Progenitor cell of endocrine pancreas (in vitro differentiated cells): ENCODE data around the gene RUNX1. TPM values are rescaled to one million over a fixed set of nuclear protein-coding genes. Genes with fewer than 3 reads are reported as not detected.

ENCODE experiments used
- DNase-seq: peaks from one replicate; pipeline ENCODE4 v3.0.0; 2021; ENCODE audit warnings: low spot score; ENCODE audit not compliant: unreplicated experiment
- H3K27ac Mint-ChIP-seq: 2 replicates; pipeline ENCODE4 v1.8.0; 2021; ENCODE audit warnings: mild to moderate bottlenecking, moderate library complexity, mixed read lengths
- H3K27me3 Mint-ChIP-seq: 2 replicates; pipeline ENCODE4 v1.8.0; 2021; ENCODE audit warnings: mixed read lengths
- H3K36me3 Mint-ChIP-seq: 2 replicates; pipeline ENCODE4 v1.8.0; 2022; ENCODE audit warnings: mixed read lengths; ENCODE audit not compliant: insufficient read depth
- H3K4me1 Mint-ChIP-seq: 2 replicates; pipeline ENCODE4 v1.8.0; 2021; ENCODE audit warnings: low read depth, mixed read lengths
- H3K4me3 Mint-ChIP-seq: 2 replicates; pipeline ENCODE4 v1.8.0; 2021; ENCODE audit warnings: low read depth, mild to moderate bottlenecking, moderate library complexity, mixed read lengths
- H3K9me3 Mint-ChIP-seq: 2 replicates; pipeline ENCODE4 v1.8.0; 2021; ENCODE audit warnings: low read depth, mixed read lengths
- total RNA-seq: library from RNA; stranded (reverse); gene quantifications from 2 replicates; pipeline ENCODE4 v1.2.1, GENCODE V29; 2021
- TF ChIP-seq, protein P1 (sequence below): fragments of 200-600 bp; sonication (generic); IDR thresholded peaks from one replicate; pipeline ENCODE4 v1.5.0; 2021; ENCODE audit warnings: antibody characterized with exemption, mild to moderate bottlenecking; ENCODE audit not compliant: unreplicated experiment

The RUNX1 gene
- total RNA-seq, 1 donor from 2014 or later, result 7.1 TPM

DNA sequence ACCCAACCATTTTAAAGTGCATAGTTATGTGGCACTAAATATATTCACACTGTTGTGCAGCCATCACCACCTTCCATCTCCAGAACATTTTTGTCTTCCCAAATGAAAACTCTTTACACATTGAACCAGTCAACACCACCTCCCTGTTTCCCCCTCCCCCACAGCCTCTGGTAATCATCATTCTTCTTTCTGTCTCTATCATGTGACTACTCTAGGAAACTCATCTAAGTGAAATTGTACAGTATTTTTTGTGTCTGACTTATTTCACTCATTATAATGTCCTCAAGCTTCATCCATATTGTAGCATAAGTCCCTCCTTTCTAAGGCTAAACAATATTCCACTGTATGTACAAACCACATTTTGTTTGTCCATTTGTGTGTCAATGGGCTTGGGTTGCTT lies 128.0 kb downstream of the RUNX1 start:
- Mint-ChIP-seq H3K4me1 (peaks cover 1% of the 10 kb centered on the region), H3K27me3 (peaks cover 25% of the 10 kb centered on the region)
- TF ChIP-seq, protein P1, sequence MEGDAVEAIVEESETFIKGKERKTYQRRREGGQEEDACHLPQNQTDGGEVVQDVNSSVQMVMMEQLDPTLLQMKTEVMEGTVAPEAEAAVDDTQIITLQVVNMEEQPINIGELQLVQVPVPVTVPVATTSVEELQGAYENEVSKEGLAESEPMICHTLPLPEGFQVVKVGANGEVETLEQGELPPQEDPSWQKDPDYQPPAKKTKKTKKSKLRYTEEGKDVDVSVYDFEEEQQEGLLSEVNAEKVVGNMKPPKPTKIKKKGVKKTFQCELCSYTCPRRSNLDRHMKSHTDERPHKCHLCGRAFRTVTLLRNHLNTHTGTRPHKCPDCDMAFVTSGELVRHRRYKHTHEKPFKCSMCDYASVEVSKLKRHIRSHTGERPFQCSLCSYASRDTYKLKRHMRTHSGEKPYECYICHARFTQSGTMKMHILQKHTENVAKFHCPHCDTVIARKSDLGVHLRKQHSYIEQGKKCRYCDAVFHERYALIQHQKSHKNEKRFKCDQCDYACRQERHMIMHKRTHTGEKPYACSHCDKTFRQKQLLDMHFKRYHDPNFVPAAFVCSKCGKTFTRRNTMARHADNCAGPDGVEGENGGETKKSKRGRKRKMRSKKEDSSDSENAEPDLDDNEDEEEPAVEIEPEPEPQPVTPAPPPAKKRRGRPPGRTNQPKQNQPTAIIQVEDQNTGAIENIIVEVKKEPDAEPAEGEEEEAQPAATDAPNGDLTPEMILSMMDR, result no peak

DNA sequence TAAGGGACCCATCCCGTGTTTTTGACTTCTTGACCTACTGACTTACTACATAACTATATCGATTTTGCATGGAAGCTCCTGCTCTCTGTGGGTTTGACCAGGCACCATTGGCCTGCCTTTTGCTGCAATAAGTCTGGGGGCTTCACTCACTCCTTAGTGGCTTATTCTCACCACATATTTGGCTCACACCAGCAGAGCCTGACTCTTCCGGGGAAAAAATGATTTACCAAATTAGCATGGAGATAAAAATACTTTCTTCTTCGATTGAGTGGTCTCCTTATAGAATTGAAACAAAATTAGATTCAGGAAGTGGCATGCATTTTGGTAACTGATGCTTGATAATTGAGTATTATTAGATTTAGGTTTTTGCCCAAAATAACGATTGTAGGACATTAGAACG lies 129.7 kb downstream of the RUNX1 start:
- Mint-ChIP-seq H3K27me3 (peaks cover 39% of the 10 kb centered on the region), H3K36me3 (no peaks in the 10 kb centered on the region), H3K4me1 (peaks cover 3% of the 10 kb centered on the region), H3K4me3 (no peak overlapping the region), H3K27ac (no peak overlapping the region), H3K9me3 (no peaks in the 10 kb centered on the region)
- TF ChIP-seq, protein P1, result no peak
- no peak for DNase-seq

More for the DNA sequence above, 128.0 kb downstream of the RUNX1 start:
- Mint-ChIP-seq H3K9me3 (no peaks in the 10 kb centered on the region), H3K27ac (no peak overlapping the region), H3K36me3 (no peaks in the 10 kb centered on the region), H3K4me3 (no peak overlapping the region)
- DNase-seq, result no peak

DNA sequence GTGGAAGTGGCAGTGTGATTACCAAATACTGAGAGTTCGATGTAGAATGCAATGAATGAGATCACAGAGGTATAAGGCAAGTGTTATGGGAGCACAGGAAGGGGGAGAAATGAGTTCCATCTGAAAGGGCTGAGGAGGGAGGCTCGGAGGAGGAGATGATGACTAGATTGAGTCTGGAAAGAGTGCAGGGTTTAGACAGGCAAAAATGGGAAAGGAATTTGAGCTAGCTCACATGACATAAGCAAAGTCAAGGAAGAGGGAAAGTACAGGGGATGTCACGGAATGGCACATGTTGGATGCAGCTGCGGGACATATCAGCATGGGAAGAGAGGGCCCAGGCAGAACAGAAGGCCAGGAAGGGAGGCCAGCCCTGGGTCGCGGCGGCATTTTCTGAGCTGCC lies 132.7 kb downstream of the RUNX1 start:
- H3K36me3 Mint-ChIP-seq, result no peaks in the 10 kb centered on the region
- peaks cover 65% of the 10 kb centered on the region for H3K27me3 Mint-ChIP-seq
- peaks cover 3% of the 10 kb centered on the region for H3K4me1 Mint-ChIP-seq
- H3K27ac Mint-ChIP-seq, result no peak overlapping the region
- no peak overlapping the region for H3K4me3 Mint-ChIP-seq
- no peak for DNase-seq
- H3K9me3 Mint-ChIP-seq, result no peaks in the 10 kb centered on the region
- TF ChIP-seq, protein P1, result no peak

DNA sequence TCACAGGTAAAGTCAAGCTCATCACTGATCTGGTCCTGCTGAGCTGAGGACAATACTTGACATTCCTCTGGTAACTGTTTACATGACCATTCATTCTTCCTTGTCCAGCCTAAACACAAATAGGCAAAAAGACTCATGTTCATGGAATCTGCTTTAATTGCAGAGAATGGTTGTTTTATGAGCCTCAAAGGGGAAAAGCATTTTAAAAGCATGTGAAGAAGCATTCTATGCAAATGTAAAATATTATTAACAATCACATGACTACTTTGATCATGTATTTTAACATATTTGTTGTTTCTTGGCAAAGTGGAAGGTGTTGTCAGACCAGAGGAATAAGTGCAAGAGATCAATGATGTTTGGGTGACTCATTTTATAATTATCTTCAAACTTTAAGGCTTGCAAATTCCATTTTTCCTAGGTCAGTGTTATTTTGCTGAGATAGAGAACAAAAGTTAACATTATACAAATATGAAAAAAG lies 133.7 kb downstream of the RUNX1 start:
- Mint-ChIP-seq H3K4me3 (no peak overlapping the region), H3K27ac (no peak overlapping the region), H3K9me3 (no peaks in the 10 kb centered on the region), H3K36me3 (no peaks in the 10 kb centered on the region), H3K4me1 (peaks cover 3% of the 10 kb centered on the region), H3K27me3 (peaks cover 75% of the 10 kb centered on the region)
- TF ChIP-seq, protein P1, result no peak
- no peak for DNase-seq

DNA sequence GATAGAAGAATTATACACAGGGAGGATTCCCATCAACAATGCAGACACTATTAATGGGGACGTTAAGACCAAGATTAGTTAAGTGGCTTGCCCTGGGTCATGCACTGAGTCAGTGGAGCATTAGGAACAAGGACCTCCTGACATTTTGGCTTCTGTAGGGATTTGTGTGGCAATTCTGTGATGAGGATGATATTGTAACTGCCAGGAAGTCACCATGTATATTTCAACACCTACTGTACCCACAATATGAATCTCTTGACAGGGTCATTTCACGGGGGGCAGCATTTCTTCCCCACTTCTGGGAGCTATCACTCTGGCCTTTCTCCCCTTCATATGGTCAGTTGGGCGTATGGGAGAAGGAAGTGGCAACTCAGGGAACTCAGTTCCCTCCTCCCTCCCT lies 134.9 kb downstream of the RUNX1 start:
- Mint-ChIP-seq H3K27ac (no peak overlapping the region), H3K9me3 (no peaks in the 10 kb centered on the region), H3K4me3 (no peak overlapping the region), H3K4me1 (peaks cover 9% of the 10 kb centered on the region), H3K27me3 (peaks cover 76% of the 10 kb centered on the region), H3K36me3 (no peaks in the 10 kb centered on the region)
- TF ChIP-seq, protein P1, result no peak
- no peak for DNase-seq
